8988T (cell line): ENCODE data around the gene NTM.

ENCODE experiments used
- DNase-seq: peaks from one replicate; pipeline ENCODE4 v3.0.0; 2011

Gene NTM

DNA sequence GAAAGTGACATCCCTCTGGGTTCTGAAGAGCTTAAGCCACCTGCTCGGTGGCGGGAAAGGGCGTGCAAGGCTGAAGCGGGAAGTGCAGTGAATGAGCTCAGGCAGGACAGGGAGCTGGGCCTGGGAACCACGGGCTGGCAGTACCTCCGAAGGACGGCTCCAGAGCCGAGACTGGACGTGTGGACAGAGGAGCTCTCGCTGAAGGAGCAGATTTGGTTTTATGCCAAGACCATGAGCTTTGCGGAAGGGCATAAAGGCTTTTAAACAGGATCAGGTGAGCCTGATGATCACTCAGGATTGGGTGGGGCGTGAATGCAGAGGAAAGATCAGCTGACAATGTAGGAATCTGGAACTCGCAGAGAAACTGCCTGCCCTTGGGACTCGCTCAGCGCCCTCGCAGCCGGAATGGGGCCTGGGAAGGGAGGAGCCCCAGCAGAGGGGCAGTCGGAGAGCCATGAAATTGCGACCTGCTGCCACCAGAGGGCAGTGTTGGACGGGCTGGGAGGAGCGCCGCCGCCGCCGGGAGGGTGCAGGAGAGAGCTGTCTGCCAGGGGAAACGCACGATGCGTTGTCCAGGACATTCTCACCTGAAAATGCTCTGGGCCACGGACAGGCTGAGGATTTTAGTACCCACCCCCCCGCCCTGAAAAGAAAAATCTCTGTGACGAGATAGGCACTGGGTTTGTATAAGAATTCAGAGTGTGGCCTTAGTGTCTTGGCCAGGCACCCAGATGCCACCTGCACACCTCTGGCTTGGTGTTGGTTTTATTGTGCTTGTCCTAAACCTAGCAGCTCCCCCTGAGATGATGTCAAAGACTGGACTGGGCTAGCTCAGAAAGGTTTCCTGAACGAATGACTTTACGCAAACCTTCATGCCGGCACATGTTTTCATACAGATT is 324.4 kb downstream of the NTM start:
- peak; percentile 61 for DNase-seq

DNA sequence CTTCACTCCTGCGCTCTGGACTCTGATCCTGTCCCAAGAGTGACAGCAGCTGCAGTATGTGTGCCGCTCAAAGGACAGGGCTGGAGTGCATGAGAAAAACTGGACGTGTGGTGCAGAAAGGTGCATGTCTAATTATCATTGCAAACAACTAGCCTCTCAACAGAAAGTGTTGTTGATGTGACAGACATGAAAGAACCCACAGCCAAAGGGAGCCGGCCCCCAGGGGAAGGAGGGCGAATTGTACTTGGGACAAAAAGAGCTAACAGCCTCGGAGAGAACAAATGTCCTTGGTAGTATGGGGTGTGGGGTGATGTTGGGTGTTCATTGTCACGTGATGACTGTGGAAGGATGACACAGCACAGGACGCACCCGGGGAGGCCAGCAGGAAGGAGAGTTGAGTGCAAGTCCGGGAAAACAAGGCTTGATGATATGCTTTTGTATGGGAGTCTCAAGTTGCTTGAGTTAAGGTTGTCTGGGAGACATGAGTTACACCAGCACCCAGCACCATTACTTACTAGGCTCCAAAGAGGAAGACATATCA is 325.5 kb downstream of the NTM start:
- no peak for DNase-seq

DNA sequence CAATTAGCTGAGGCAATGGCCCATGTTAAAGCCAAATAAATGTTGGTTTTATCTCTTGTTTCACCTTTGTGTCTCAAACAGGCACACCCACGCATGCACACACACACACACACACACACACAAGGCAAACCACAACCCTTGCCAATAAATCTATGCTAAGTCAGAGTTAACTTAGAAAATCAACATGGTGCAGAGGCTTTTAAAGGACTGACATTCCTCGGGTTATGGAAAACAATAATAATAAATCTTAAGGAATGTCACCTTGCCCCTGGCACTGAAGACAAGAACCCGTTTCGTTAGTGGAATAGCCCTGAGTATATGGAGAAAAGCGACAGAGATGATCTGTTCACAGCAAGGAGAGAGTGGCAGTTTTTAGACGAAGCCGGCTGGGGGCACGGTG is 326.3 kb downstream of the NTM start:
- no peak for DNase-seq

DNA sequence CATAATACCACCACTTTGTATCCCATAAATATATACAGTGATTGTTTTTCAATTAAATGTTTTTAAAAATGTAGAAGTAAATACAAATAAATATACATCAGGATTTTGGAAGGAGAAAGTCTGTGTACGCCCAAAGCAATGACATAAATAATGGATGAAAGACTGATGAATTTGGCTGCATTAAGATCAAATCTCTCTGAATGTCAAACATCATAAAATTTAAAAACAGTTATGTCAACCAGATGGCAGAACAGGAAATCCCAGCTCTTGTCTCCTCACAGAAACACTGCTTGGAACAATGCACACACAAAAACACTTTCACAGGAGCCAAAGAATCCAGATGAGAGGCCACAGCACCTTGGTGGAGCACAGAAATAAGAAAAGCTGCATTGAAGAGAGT is 332.9 kb downstream of the NTM start:
- DNase-seq: no peak

DNA sequence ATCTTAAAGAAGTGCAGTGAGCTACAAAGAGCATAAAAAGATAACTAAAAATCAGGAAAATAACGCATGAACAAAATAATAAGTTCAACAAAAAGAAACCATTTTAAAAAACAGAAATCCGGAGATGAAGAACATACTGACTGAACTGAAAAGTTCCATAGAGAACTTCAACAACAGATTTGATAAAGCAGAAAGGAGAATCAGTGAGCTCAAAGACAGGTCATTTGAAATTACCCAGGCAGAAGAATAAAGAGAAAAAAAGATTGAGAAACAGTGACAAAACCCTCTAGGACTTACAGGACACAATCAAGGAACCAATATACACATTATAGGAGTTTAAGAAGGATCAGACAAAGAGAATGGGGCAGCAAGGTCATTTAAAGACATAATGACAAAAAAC is 334.3 kb downstream of the NTM start:
- DNase-seq: no peak

DNA sequence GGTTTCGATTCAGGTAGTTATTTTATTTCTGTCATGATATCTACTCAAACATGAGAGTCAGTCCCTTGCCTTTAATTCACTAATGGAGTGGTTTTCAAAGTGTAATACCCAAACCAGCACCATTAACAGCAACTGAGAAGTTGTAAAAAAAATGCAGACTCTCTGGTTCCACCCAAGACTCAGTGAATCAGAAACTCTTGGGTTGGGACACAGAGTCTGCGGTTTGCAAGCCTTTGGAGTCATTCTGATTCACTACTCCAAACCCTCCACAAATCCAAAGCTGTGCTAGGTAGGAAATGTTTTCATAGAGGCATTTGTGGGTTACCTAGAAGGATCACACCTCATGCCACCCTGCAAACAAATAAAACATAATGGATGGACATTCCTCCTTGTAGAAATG is 340.1 kb downstream of the NTM start:
- DNase-seq: no peak

DNA sequence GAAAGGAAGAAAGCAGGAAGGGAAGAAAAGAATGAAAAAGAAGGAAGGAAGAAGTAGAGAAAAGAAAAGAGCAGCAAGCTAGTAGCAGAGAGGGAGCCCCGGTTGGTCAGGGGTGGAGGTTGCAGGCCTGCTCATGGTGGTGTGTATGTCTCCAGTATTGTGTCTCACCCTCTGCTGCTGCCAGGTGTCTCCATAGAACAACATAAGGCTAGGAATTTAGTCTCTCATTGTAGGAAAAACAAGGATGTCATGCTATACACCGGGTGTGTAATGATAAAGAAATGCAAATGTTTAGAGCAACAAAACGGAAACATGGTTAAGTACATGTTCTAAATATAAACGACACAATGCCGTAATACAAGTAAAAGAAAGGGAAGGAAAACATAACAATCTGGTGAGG is 342.5 kb downstream of the NTM start:
- no peak for DNase-seq

DNA sequence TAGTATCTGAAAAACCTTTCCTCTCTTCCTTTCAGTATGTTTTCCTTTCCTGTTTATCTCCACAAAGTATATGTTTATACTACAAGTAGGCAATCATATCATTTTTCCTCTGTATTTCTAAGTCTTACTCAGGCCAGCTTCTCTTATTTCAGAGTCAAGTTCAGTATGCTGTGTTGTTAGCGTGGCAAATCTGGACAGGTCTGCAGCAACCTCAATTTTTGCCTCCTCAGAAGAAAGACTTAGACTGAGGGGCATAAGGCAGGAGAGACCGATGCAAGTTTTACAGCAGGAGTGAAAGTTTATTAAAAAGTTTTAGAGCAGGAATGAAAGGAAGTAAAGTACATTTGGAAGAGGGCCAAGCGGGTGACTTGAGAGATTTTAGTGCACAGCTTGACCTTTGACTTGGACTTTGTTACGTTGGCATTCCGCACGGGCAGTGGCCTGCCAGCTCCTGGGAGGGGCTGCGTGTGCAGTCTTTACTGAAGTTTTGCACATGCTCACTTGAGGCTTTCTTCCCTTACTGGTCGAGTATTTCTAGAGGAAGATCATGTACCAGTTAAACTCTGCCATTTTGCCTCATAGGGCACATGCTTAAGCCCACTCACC is 343.2 kb downstream of the NTM start:
- no peak for DNase-seq

DNA sequence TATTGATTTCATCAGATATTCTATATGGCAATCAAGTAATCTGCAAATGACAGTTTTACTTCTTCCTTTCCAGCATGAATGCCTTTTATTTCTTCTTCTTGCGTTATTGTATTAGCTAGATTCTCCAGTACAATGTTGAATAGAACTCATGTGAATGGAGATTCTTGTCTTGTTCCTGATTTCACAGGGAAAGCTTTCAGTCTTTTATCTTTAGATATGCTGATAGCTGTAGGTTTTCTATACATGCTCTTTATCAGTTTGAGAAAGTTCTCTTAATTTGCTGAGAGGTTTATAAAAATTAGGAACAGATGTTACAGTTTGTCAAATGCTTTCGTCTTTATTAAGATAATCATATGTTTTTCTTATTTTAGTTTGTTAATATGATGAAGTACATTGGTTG is 347.2 kb downstream of the NTM start:
- DNase-seq: no peak

DNA sequence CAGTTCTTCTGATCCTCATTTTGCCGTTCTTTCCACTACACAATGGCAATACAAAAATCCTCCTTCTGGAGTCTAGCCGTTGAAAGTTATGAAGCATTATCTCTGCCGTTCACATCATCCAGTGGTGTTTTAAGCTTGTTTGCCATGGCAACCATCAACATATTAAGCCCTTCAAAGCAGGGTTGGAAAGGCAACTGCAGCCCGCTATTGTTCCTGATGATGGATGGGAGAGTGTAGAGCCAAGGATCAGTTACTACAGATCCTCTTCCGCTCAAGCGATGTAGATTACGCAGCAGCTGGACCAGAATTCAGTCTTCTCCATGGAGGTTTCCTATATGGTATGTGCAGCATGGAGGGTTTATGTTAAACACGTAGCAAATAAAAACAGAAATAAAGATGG is 352.7 kb downstream of the NTM start:
- no peak for DNase-seq

DNA sequence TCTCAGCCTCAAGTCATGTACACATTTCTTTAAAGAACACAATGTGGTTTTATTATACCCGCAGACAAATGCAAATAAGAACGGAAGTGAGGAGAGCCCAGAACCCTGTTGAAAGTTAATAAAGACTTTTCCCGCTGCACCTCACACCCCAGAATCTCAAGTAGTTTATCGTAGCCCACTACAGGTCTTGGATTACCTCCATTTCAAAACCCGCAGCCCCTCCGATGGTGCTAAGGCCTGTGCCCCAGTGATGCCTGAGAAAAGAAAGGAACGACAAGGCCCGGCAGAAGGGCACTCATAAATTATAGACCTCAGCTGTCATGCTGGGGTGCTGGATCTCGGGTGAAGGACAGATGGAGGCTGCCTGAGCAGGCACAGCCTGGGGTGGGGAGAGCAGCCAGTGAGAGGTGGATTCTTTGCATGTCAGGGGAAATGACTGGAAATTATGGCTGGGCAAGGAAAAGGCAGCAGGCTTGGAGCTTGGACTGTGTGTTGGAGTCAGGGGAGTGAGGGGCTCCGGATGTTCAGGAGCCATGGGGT is 354.1 kb downstream of the NTM start:
- no peak for DNase-seq

DNA sequence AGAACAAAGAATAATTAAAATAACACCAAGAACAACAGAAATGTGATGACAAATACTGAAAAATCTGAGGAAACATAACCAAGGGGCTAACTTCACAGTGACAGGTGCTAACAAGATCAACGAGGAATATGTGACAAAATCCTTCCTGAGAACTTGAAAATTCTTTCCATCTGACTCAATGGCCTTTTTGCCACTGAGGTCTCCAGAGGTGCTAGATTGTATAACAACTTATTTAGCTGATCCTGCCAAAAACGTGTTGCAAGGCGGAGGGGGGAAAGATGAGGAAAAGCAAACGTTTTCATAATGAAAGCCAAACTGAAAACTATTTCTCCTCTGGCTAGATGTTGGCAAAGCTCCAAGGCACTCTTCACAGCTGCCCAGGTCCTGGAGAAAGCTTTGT is 364.5 kb downstream of the NTM start:
- no peak for DNase-seq

DNA sequence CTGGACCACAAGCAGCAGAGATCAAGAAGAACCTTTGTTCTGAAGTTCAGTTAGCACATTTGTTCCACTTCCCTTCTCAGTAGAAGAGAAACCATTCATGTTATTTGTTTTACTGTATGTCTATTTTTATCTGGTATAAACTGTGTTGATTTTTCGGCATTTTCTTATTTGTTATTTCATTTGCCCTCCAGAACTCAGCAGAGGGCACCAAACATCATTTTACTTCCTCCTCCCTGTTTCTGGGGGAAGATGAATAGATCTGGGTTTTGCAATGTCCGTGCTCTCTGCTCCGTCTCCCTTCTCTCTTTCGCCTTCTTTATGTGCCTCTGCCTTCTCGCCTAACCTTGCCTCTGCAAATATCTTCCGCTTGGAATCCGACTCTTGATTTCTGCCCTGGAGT is 366.9 kb downstream of the NTM start:
- DNase-seq: no peak

DNA sequence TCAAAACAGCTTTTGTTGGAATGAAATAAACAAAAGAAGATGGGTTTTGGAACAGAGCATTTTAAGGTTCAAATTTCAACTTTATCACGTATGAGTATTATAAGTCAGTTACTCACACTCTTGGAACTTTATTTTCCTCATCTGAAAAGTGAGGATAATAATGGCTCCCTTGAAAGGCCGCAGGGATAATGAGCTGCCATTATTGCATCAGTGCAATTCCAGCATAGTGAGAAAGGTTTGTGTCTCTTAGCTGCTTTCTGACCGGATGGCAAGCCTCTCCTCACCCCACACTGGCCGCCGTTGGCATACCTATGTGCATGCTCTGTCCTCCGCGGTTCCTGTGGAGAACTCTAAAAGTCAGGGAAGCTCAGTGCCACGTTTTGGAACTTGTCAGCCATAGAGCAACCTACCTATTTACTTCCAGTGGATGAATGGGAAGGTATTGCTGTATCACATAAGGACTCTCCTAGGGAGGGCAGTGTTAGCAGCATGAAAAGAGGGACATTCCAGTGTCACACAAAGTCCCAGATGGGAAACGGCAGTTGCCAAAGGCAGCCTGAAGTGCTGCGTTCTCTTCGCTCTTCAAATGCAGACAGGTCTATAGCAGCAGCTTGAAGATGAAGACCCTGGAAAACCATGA is 368.9 kb downstream of the NTM start:
- DNase-seq: no peak

DNA sequence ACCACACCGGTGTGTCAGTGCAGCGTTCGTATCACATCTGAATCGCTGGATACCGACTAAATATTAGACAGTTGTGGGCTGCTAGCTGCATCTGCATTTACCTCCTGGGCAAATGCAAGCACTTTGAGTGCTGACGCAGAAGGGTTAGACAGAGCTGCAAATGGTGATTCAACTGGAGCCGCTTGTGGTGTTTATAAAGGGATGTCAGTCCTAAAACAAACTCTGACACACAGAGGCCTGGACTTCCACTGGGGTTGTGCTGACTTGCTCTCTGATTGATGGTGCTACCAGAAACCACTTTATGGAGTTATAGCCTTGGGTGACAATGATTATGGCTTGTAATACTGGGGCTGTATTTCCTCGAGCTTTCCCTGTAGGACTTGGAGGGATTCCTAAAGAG is 374.4 kb downstream of the NTM start:
- DNase-seq: no peak

DNA sequence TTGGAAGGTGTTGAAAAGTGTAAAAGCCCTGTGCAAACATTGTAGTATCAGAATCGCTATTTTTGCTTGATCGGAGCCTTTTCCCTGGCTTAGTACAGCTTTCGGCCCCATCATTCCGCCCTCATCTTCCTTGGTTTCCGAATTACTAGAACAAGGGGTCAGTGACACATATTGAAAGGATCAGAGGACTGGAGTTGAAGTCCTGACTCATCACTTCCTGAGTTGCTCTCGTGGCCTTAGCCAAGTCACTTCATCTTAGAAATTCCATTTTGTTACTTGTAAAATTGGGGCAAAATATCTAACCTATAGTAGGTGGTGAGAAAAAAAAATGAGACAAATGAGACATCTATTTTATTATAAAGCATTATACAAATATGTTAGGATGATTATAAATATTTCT is 375.0 kb downstream of the NTM start:
- DNase-seq: no peak

DNA sequence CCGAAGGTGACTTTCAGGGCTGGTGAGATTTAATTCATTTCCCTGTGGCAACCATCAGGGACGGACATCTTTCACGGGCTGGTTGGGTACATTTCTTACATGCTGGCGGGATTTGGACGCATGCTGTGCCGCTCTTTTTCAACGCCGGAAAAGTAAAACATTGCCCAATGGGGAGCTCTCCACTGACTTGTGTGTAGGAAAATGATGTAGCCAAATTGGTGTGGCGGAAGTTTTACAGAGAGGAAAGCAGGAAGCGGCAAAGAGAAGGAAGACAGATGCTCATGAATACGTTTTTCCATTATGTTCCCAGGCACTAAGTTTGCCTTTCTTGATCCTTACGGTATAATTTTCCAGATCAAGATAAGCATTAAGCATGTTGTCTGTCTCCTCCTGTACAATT is 375.8 kb downstream of the NTM start:
- no peak for DNase-seq

DNA sequence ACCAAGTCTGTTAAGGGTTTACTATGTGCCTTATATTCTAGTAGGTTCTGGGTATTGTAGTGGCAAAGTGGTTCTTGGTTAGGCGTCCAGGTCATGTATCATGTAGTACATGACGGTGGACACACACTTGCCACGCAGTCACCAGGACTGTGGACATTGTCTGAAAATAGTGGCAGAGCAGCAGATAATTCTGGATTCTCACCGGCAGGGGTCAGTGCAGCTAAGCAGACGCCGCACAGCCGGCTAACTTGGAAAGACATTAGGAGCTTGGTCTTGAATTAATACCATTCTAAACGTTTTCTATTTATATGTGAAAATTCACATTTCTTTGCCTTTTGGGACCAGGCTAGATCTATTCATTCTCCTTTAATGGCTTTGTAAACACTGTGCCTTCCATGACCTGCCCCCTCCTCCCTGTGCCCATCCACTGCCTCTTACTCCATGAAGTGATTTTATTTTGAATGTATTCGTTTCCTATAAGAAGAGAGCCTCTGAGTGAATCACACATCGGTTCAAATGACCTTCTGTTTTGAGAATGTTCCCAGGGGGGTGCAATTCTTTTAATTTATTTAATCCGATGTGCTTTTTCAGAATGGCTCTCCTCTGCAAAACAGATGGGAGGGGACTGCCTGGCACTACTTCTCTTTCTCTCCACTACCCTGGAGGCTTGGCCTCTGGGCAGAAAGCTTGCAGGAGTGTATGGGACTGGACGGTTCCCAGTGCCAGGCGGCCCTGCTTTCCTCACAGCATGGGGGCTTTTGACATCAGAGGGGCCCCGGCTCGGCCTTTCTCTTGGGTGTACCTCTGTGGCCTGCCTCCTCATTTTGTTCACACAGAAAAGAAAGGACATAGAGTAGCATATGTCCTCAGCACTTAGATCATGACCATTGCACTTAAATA is 378.0 kb downstream of the NTM start:
- no peak for DNase-seq

DNA sequence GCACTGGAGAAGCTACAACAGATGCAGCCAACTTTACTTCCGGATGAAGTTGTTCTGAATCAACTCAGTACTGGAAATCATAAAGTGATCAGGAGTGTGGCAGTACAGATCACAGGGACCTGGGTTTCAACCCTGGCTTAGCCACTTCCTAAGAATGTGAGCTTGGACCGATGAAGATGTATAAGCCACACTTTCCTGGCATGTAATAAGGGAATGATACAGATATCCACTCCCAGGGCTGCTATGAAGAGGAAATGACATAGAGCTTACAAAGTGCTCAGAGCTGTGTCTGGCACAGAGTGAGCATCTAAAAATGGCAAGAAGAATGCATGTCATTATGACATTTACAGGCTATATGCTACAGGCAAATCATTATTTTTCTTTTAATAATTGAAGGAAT is 378.7 kb downstream of the NTM start:
- no peak for DNase-seq

DNA sequence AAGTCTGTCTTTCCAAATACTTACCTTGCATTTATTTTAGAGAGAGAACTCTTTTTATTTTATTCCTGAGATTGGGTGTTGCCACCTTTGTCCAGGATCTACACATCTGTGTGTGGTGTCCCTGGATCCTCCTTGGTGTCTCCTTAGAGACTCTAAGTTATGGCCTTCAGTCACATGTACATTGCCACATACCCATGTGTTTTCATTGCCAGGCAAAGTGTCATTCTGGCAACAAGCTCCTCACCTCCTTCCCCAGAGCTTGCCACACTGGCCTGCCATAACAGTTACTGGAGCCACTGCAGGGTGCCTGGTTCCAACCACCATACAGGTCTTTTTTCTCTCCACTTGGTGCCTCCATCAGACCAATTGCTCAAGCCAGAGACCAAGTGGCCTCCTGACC is 379.7 kb downstream of the NTM start:
- DNase-seq: no peak

DNA sequence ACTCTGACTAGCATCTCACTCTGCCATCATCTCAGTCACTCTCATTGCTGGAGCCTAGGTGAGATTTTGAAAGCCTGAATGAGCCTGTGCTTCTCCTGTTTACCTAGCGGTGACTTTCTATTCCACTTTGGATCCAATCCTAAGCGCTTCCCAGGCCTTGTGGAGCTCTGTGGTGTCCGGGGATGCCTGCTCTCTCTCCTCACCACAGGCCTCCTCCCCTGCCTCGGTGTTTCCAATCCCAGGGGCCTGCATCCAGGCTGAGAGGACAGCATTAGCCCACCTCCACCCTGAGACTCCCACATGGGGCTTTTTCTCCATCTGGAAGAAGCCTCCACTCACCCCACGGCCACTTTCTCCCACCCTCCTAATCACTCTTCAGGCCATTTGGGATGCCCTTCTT is 380.3 kb downstream of the NTM start:
- DNase-seq: no peak

DNA sequence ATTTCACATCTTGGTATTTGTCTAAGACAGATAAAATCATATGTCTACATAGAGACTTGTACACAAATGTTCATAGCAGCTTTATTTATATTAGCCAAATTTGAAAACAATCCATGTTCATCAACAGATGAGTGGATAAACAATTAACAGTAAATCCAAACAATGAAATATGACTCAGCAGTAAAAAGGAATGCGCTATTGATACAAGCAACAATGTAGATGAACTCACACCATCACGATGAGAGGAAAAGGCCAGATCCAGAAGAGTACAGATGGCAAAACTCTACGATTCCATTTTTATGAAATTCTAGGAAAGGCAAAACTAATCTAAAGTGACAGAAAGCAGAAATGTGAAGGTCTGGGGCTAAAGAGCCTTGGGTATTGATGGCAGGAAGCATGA is 384.3 kb downstream of the NTM start:
- DNase-seq: no peak
